Chondrocyte (in vitro differentiated cells): Measurements from ENCODE around the gene GRIN2D. TPM values are rescaled to one million over a fixed set of nuclear protein-coding genes. Genes with fewer than 3 reads are reported as not detected.

ENCODE experiments used
- DNase-seq: peaks from one replicate; pipeline ENCODE4 v3.0.0; 2021; ENCODE audit warnings: mixed read lengths, low spot score
- H3K27ac Mint-ChIP-seq: one replicate; pipeline ENCODE4 v1.8.0; 2021; ENCODE audit warnings: mild to moderate bottlenecking, moderate library complexity, mixed read lengths; ENCODE audit not compliant: unreplicated experiment
- H3K27me3 Mint-ChIP-seq: 2 replicates; pipeline ENCODE4 v1.8.0; 2021; ENCODE audit warnings: low read depth, mixed read lengths
- H3K36me3 Mint-ChIP-seq: 2 replicates; pipeline ENCODE4 v1.8.0; 2021; ENCODE audit warnings: low read depth, mixed read lengths
- H3K4me1 Mint-ChIP-seq: 2 replicates; pipeline ENCODE4 v1.8.0; 2021; ENCODE audit warnings: low read depth, mild to moderate bottlenecking, mixed read lengths
- H3K4me3 Mint-ChIP-seq: one replicate; pipeline ENCODE4 v1.8.0; 2021; ENCODE audit warnings: mild to moderate bottlenecking, moderate library complexity, mixed read lengths; ENCODE audit not compliant: unreplicated experiment
- H3K9me3 Mint-ChIP-seq: 2 replicates; pipeline ENCODE4 v1.8.0; 2021; ENCODE audit warnings: low read depth, mixed read lengths
- CTCF ChIP-seq: fragments of 200-600 bp; sonication (generic); IDR thresholded peaks from 2 replicates; pipeline ENCODE4 v1.5.0; 2021; ENCODE audit warnings: antibody characterized with exemption, mild to moderate bottlenecking, moderate library complexity
- total RNA-seq: library from RNA; stranded (reverse); gene quantifications from 3 replicates; pipeline ENCODE4 v1.2.1, GENCODE V29; 2021

The GRIN2D gene
- total RNA-seq, 1 donor from 2014 or later: 4.9 TPM

GRCh38 chr19:48359123-48359522, 34.3 kb upstream of the GRIN2D start:
- Mint-ChIP-seq H3K4me3 (no peak overlapping the region), H3K9me3 (no peaks in the 10 kb centered on the region), H3K4me1 (peaks cover 11% of the 10 kb centered on the region), H3K27me3 (no peaks in the 10 kb centered on the region), H3K36me3 (no peaks in the 10 kb centered on the region), H3K27ac (no peak overlapping the region)
- TF ChIP-seq CTCF: no peak
- no peak for DNase-seq

GRCh38 chr19:48361912-48362311, 31.6 kb upstream of the GRIN2D start:
- H3K4me3 Mint-ChIP-seq: no peak overlapping the region
- TF ChIP-seq CTCF: no peak
- DNase-seq: no peak
- H3K36me3 Mint-ChIP-seq: no peaks in the 10 kb centered on the region
- H3K9me3 Mint-ChIP-seq: no peaks in the 10 kb centered on the region
- no peaks in the 10 kb centered on the region for H3K27me3 Mint-ChIP-seq
- H3K4me1 Mint-ChIP-seq: peaks cover 10% of the 10 kb centered on the region
- peak overlapping the region; percentile 27 for H3K27ac Mint-ChIP-seq

GRCh38 chr19:48362716-48363499, 30.6 kb upstream of the GRIN2D start:
- Mint-ChIP-seq H3K4me1 (peaks cover 8% of the 10 kb centered on the region), H3K4me3 (peak overlapping the region; percentile 77), H3K36me3 (no peaks in the 10 kb centered on the region), H3K27me3 (no peaks in the 10 kb centered on the region), H3K9me3 (no peaks in the 10 kb centered on the region), H3K27ac (peak overlapping the region; percentile 92)
- peak; percentile 99 for DNase-seq
- TF ChIP-seq CTCF: no peak

GRCh38 chr19:48363500-48363809, 30.0 kb upstream of the GRIN2D start:
- Mint-ChIP-seq H3K4me3 (peak overlapping the region; percentile 77), H3K27me3 (no peaks in the 10 kb centered on the region), H3K27ac (peak overlapping the region; percentile 92), H3K36me3 (no peaks in the 10 kb centered on the region), H3K9me3 (no peaks in the 10 kb centered on the region), H3K4me1 (peaks cover 8% of the 10 kb centered on the region)
- no peak for TF ChIP-seq CTCF
- no peak for DNase-seq

- peak; percentile 99 for DNase-seq
- TF ChIP-seq CTCF: no peak
- Mint-ChIP-seq H3K4me1 (peaks cover 8% of the 10 kb centered on the region), H3K27me3 (no peaks in the 10 kb centered on the region), H3K27ac (peak within 1 kb of the TSS; percentile 92), H3K9me3 (no peaks in the 10 kb centered on the region), H3K36me3 (no peaks in the 10 kb centered on the region), H3K4me3 (peak within 1 kb of the TSS; percentile 77)
Measured at GRCh38 chr19:48363810-48364597, 29.5 kb upstream of the GRIN2D start, which contains the start of the genes SYNGR4 and TMEM143. Gene SYNGR4 (plus strand): TSS chr19:48364367. CDS start chr19:48365843, 1,476 bp downstream. Gene TMEM143 (minus strand): TSS chr19:48363940. CDS start chr19:48363920, 20 bp downstream.
